IMR-90 (cell line): Measurements from ENCODE around the gene OOSP3. TPM values are rescaled to one million over a fixed set of nuclear protein-coding genes. Genes with fewer than 3 reads are reported as not detected.
"Not testable (repeated sequence)": the region's sequence is repeated elsewhere in the genome, so short reads cannot be mapped to it uniquely, and the experiment has no call there.

Experiments used
- ATAC-seq: fragments of 200-7000 bp; cut with Tn5 transposase; 2 replicates; pipeline ENCODE4 v1.9.1; 2020; ENCODE audit warnings: low read depth, mild to moderate bottlenecking, moderate library complexity
- BruUV-seq: library from RNA; stranded (reverse); fragments of 400-500 nt; replicated peaks from 2 replicates; lab custom pipeline; 2021; lab: Mats Ljungman, UMichigan
- CTCF ChIA-PET: fragments of 300-600 bp; formaldehyde crosslinking; extraction: SDS; loops from one replicate; lab custom pipeline; 2021; ENCODE audit warnings: antibody characterized with exemption; lab: Yijun Ruan, JAX
- POLR2A ChIA-PET: fragments of 300-600 bp; sonication (Branson Sonifier 250); formaldehyde crosslinking; loops from one replicate; lab custom pipeline; 2022; ENCODE audit warnings: antibody characterized with exemption; ENCODE audit not compliant: unreplicated experiment; lab: Charles Lee
- DNase-seq: peaks from one replicate; pipeline ENCODE4 v3.0.0; 2013
- H2AFZ ChIP-seq: replicated peaks from 2 replicates; pipeline ENCODE3; 2013; ENCODE audit warnings: low read length, mild to moderate bottlenecking; ENCODE audit not compliant: poor library complexity
- H2AK5ac ChIP-seq: 2 replicates; pipeline ENCODE4 v1.6.1; 2013; ENCODE audit warnings: low read depth, low read length, inconsistent platforms
- H2AK9ac ChIP-seq: replicated peaks from 2 replicates; pipeline ENCODE3; 2013; ENCODE audit warnings: mild to moderate bottlenecking, low read depth, low read length, moderate library complexity; ENCODE audit not compliant: poor library complexity
- H2BK120ac ChIP-seq: 2 replicates; pipeline ENCODE4 v1.6.1; 2013; ENCODE audit warnings: low read depth, low read length, inconsistent platforms
- H2BK15ac ChIP-seq: 3 replicates; pipeline ENCODE4 v1.6.1; 2013; ENCODE audit warnings: low read depth, low read length, inconsistent platforms
- H2BK20ac ChIP-seq: 2 replicates; pipeline ENCODE4 v1.6.1; 2013; ENCODE audit warnings: low read depth, mild to moderate bottlenecking, inconsistent platforms, low read length, moderate library complexity
- H2BK5ac ChIP-seq: 2 replicates; pipeline ENCODE4 v1.6.1; 2013; ENCODE audit warnings: mild to moderate bottlenecking, low read depth, low read length, inconsistent platforms; ENCODE audit not compliant: poor library complexity, severe bottlenecking
- H3K14ac ChIP-seq: replicated peaks from 2 replicates; pipeline ENCODE4 v1.6.1; 2013; ENCODE audit warnings: low read depth, low read length, inconsistent platforms
- H3K18ac ChIP-seq: 2 replicates; pipeline ENCODE4 v1.6.1; 2013; ENCODE audit warnings: low read depth, low read length, control low read depth
- H3K23ac ChIP-seq: 2 replicates; pipeline ENCODE4 v1.6.1; 2013; ENCODE audit warnings: low read depth, low read length, inconsistent platforms
- H3K27ac ChIP-seq: 2 replicates; pipeline ENCODE4 v1.5.1; 2013; ENCODE audit warnings: mild to moderate bottlenecking, control low read depth, low read length; ENCODE audit not compliant: insufficient read depth
- H3K27me3 ChIP-seq: 2 replicates; pipeline ENCODE4 v1.6.1; 2013; ENCODE audit warnings: low read length; ENCODE audit not compliant: control insufficient read depth, insufficient read depth
- H3K36me3 ChIP-seq: 2 replicates; pipeline ENCODE4 v1.6.1; 2013; ENCODE audit warnings: low read length, mixed read lengths; ENCODE audit not compliant: control insufficient read depth, insufficient read depth
- H3K4ac ChIP-seq: 2 replicates; pipeline ENCODE4 v1.6.1; 2013; ENCODE audit warnings: low read depth, low read length, inconsistent platforms
- H3K4me1 ChIP-seq: 2 replicates; pipeline ENCODE4 v1.6.1; 2013; ENCODE audit warnings: low read length, mixed read lengths; ENCODE audit not compliant: control insufficient read depth, insufficient read depth
- H3K4me2 ChIP-seq: 2 replicates; pipeline ENCODE4 v1.6.1; 2013; ENCODE audit warnings: low read depth, mild to moderate bottlenecking, control low read depth, low read length, moderate library complexity
- H3K4me3 ChIP-seq: 2 replicates; pipeline ENCODE4 v1.5.1; 2013; ENCODE audit warnings: low read depth, mild to moderate bottlenecking, control low read depth, low read length, moderate library complexity; ENCODE audit not compliant: insufficient read depth
- H3K56ac ChIP-seq: 2 replicates; pipeline ENCODE4 v1.6.1; 2013; ENCODE audit warnings: low read length, inconsistent platforms; ENCODE audit not compliant: insufficient read depth; ENCODE audit errors: extremely low read depth
- H3K79me1 ChIP-seq, 2 experiments: 2 replicates each; pipeline ENCODE4 v1.6.1; 2013; ENCODE audit warnings: low read length in 2 of 2, inconsistent platforms in 1 of 2, low read depth in 1 of 2
- H3K9ac ChIP-seq: 2 replicates; pipeline ENCODE4 v1.6.1; 2013; ENCODE audit warnings: low read depth, low read length, control low read depth
- H3K9me1 ChIP-seq: 2 replicates; pipeline ENCODE4 v1.6.1; 2013; ENCODE audit warnings: low read length, inconsistent platforms; ENCODE audit not compliant: insufficient read depth
- H3K9me3 ChIP-seq: 2 replicates; pipeline ENCODE4 v1.6.1; 2013; ENCODE audit warnings: low read length; ENCODE audit not compliant: control insufficient read depth, insufficient read depth
- H4K20me1 ChIP-seq: 2 replicates; pipeline ENCODE4 v1.6.1; 2013; ENCODE audit warnings: low read length, inconsistent platforms; ENCODE audit not compliant: insufficient read depth
- H4K5ac ChIP-seq: 2 replicates; pipeline ENCODE4 v1.6.1; 2013; ENCODE audit warnings: mild to moderate bottlenecking, low read depth, low read length, control low read depth
- H4K8ac ChIP-seq, 2 experiments: 2 replicates each; pipeline ENCODE4 v1.6.1; 2013; ENCODE audit warnings: low read depth in 2 of 2, low read length in 2 of 2, control low read depth in 1 of 2, inconsistent platforms in 1 of 2
- H4K91ac ChIP-seq: 2 replicates; pipeline ENCODE4 v1.6.1; 2013; ENCODE audit warnings: low read depth, low read length, inconsistent platforms; ENCODE audit not compliant: insufficient read depth
- CEBPB ChIP-seq: IDR thresholded peaks from 2 replicates; pipeline ENCODE4 v1.6.1; 2012; ENCODE audit warnings: low read depth, low read length, improper control_type of control experiment
- CHD1 ChIP-seq: IDR thresholded peaks from 2 replicates; pipeline ENCODE4 v1.6.1; 2012; ENCODE audit warnings: low read depth, low read length, improper control_type of control experiment
- NFE2L2 ChIP-seq: fragments of 150-350 bp; IDR thresholded peaks from 2 replicates; pipeline ENCODE4 v1.6.1; 2016; ENCODE audit warnings: low read depth, mild to moderate bottlenecking, low read length
- RFX5 ChIP-seq: IDR thresholded peaks from 2 replicates; pipeline ENCODE4 v1.8.0; 2012; ENCODE audit warnings: low read depth, mild to moderate bottlenecking, low read length, moderate library complexity
- SMC3 ChIP-seq: fragments of 150-350 bp; IDR thresholded peaks from 2 replicates; pipeline ENCODE4 v1.6.1; 2016; ENCODE audit warnings: low read depth, mild to moderate bottlenecking, antibody characterized with exemption, low read length, moderate library complexity
- WGBS, 2 experiments: methylation state at CpG; one replicate each; pipeline versions ENCODE4 v1.1.5 to v1.1.7; 2013; ENCODE audit warnings: missing lambda C conversion rate in 2 of 2; ENCODE audit not compliant: insufficient read length in 1 of 2; ENCODE audit errors: extremely low coverage in 2 of 2; 5-methylcytosine and 5-hydroxymethylcytosine counted together
- dilution Hi-C: fragments of 300-500 bp; cut with HindIII; formaldehyde crosslinking; loops from one replicate; pipeline ENCODE4 v1.14.3; 2018; ENCODE audit warnings: low sequenced_read_pairs; ENCODE audit not compliant: unreplicated experiment
- in situ Hi-C: fragments of 300-500 bp; cut with MboI; formaldehyde crosslinking; loops from 3 replicates; pipeline ENCODE4 v1.14.3; 2019; ENCODE audit warnings: low sequenced_read_pairs, inconsistent platforms, mixed read lengths
- intact Hi-C: fragments of 100-400 bp; cut with micrococcal nuclease; formaldehyde crosslinking; loops from 2 replicates; pipeline ENCODE4 v1.10.0; 2022
- polyA plus RNA-seq, 3 experiments: library from polyadenylated mRNA; depleted of rRNA; stranded (reverse); fragments of >200 nt; gene quantifications; 2 replicates each; pipeline ENCODE4 v1.2.3, GENCODE V29; 2012; ENCODE audit warnings: low replicate concordance in 1 of 3
- total RNA-seq: library from RNA; depleted of rRNA; stranded (reverse); fragments of >200 nt; gene quantifications from 2 replicates; pipeline ENCODE4 v1.2.3, GENCODE V29; 2012
- TF ChIP-seq, protein P1 (sequence below): conservative IDR thresholded peaks from 2 replicates; pipeline ENCODE4 v1.5.1; 2012; ENCODE audit warnings: mild to moderate bottlenecking, low read depth, low read length, improper control_type of control experiment

The OOSP3 gene
- total and polyA plus RNA-seq, 2 of the 4 experiments (the other 2 are of a cell fraction) = not detected

DNA sequence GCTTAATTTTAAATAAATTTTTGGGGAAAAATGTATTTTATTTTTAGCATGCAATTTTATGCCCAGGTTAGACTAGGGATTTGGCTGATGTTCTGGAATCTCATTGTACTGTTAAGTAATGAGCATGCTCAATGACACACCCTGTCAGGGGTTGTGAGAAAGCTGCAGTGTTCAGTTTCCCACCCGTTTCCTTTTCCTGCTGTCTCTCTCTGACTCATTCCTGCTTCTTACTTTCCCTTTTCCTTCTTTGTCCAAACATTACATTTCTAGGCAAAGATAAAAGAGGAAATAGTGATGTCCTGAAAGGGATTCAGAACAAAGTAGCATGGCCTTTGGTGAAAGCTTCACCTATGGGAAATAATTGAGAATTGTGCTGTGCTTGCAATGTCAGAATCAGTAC lies 22.7 kb downstream of the OOSP3 start:
- H4K20me1 ChIP-seq = no peaks in the 10 kb centered on the region
- no peaks in the 10 kb centered on the region for H3K27me3 ChIP-seq
- no peak overlapping the region for H2AK9ac ChIP-seq
- intact Hi-C loops = no loop called here
- no peaks in the 10 kb centered on the region for H3K36me3 ChIP-seq
- ATAC-seq (no peak), DNase-seq (no peak)
- H2AFZ ChIP-seq = no peak overlapping the region
- no peak overlapping the region for H2BK20ac ChIP-seq
- ChIA-PET CTCF (no interaction called here), POLR2A (no interaction called here)
- no peak overlapping the region for H3K56ac ChIP-seq
- no peak overlapping the region for H3K4me2 ChIP-seq
- no peaks in the 10 kb centered on the region for H3K4me1 ChIP-seq
- H3K9me3 ChIP-seq = no peaks in the 10 kb centered on the region; the same call in 1 of the 2 replicates
- H4K8ac ChIP-seq = no peak overlapping the region
- in situ Hi-C loops = no loop called here
- no peak for TF ChIP-seq NFE2L2
- TF ChIP-seq RFX5 = no peak
- no peak for TF ChIP-seq CEBPB
- TF ChIP-seq CHD1 = no peak
- TF ChIP-seq, protein P1, sequence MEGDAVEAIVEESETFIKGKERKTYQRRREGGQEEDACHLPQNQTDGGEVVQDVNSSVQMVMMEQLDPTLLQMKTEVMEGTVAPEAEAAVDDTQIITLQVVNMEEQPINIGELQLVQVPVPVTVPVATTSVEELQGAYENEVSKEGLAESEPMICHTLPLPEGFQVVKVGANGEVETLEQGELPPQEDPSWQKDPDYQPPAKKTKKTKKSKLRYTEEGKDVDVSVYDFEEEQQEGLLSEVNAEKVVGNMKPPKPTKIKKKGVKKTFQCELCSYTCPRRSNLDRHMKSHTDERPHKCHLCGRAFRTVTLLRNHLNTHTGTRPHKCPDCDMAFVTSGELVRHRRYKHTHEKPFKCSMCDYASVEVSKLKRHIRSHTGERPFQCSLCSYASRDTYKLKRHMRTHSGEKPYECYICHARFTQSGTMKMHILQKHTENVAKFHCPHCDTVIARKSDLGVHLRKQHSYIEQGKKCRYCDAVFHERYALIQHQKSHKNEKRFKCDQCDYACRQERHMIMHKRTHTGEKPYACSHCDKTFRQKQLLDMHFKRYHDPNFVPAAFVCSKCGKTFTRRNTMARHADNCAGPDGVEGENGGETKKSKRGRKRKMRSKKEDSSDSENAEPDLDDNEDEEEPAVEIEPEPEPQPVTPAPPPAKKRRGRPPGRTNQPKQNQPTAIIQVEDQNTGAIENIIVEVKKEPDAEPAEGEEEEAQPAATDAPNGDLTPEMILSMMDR = no peak
- no peak for TF ChIP-seq SMC3
- no peak overlapping the region for H3K27ac ChIP-seq
- H3K4ac ChIP-seq = no peak overlapping the region
- no peak overlapping the region for H2AK5ac ChIP-seq
- no peak overlapping the region for H2BK120ac ChIP-seq
- H3K23ac ChIP-seq = no peak overlapping the region
- H3K9me1 ChIP-seq = no peaks in the 10 kb centered on the region
- H3K4me3 ChIP-seq = no peak overlapping the region
- no peak overlapping the region for H4K5ac ChIP-seq
- no peaks in the 10 kb centered on the region for H3K79me1 ChIP-seq
- no peak overlapping the region for H2BK5ac ChIP-seq
- no TSS peak for BruUV-seq
- H3K14ac ChIP-seq = no peak overlapping the region
- H4K91ac ChIP-seq = no peak overlapping the region
- no peak overlapping the region for H3K18ac ChIP-seq
- H3K9ac ChIP-seq = no peak overlapping the region
- no peak overlapping the region for H2BK15ac ChIP-seq
- no CpG with 5 or more reads among the region's 1 CpG for WGBS, 2 experiments
- dilution Hi-C loops = no loop called here

DNA sequence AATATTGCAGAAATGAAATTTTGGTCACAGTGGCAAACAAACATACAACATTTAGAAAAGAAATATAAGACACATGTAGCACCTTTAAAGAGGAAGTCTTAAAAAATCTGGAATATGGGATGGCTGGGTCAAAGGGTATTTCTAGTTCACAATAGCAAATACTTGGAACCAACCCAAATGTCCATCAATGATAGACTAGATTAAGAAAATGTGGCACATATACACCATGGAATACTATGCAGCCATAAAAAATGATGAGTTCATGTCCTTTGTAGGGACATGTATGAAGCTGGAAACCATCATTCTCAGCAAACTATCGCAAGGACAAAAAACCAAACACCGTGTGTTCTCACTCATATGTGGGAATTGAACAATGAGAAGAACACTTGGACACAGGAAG lies 25.0 kb downstream of the OOSP3 start:
- H3K9me3 ChIP-seq, H3K56ac ChIP-seq, H3K14ac ChIP-seq, H4K5ac ChIP-seq, H2BK120ac ChIP-seq, H2AK5ac ChIP-seq, H3K4ac ChIP-seq, intact Hi-C loops, H3K4me2 ChIP-seq, H3K23ac ChIP-seq, CTCF ChIA-PET, H3K4me3 ChIP-seq, H3K27ac ChIP-seq, H2BK15ac ChIP-seq, H4K8ac ChIP-seq, H3K18ac ChIP-seq, DNase-seq, ATAC-seq, H3K4me1 ChIP-seq, H3K9me1 ChIP-seq, H2BK20ac ChIP-seq, H2BK5ac ChIP-seq, H3K9ac ChIP-seq, H4K20me1 ChIP-seq, H3K36me3 ChIP-seq, H2AFZ ChIP-seq, H4K91ac ChIP-seq, H2AK9ac ChIP-seq, POLR2A ChIA-PET, H3K79me1 ChIP-seq, in situ Hi-C loops, H3K27me3 ChIP-seq, BruUV-seq, dilution Hi-C loops: not testable (repeated sequence)
- WGBS, 2 experiments = no CpG with 5 or more reads among the region's 2 CpGs
